ENCODE data around the gene PLXNC1.

The PLXNC1 gene

DNA sequence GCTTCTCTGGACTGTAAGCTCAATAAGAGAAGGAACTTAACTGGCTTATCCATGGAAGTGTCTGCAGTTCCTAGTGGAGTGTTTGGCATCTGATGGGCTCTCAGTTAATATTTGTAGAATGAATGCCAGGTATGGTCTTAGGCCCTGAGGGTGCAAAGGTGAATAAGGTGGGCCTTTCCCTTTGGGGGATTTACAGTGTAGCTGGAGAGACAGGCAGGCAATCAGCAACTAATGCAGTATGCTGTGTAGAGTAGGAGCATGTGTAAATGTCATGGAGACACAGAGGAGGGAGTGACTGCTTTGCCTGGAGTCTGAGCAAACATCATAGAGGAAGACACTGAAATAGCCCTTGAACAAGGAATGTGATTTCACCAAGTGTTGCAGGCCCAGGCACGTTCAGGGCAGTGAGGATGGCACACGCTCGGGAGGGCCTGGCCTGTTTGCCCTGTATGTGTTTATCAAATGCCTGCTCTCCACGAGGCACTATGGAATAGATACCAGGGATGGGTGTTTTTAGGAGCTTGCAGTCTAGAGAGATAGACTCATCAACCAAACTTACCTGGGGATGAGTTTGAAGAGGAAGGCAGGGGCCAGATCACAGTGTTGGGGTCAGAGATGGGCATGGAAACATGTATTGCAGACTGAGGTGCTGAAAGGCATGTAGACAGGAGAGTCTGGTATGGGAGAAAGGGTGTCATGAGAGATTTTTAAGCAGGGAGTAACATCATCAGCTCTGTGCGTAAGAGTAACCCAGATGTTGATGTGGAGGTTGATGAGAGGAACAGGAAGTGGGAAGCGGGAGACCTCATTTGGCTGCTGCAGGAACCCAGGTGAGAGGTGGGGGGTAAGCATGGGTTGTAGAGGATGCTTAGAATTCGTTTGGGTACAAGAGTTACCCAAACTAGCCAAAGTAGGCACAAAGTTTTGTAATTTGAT is 54.1 kb downstream of the PLXNC1 start:
- Histone ChIP-seq H3K4me3 (ENCODE audit: low read length) (no peak overlapping the region), H3K9me3 (ENCODE audit: insufficient read depth, low read depth, low read length) (no peaks in the 10 kb centered on the region), H3K27ac (ENCODE audit: low read length) (no peak overlapping the region), H3K9ac (ENCODE audit: low read depth, low read length) (no peak overlapping the region), H3K27me3 (ENCODE audit: insufficient read depth, low read length) (no peaks in the 10 kb centered on the region), H3K4me1 (ENCODE audit: insufficient read depth, low read length) (peaks cover 10% of the 10 kb centered on the region; the same call in 1 of the 2 replicates), H3K36me3 (ENCODE audit: insufficient read depth, low read depth, low read length) (no peaks in the 10 kb centered on the region)

DNA sequence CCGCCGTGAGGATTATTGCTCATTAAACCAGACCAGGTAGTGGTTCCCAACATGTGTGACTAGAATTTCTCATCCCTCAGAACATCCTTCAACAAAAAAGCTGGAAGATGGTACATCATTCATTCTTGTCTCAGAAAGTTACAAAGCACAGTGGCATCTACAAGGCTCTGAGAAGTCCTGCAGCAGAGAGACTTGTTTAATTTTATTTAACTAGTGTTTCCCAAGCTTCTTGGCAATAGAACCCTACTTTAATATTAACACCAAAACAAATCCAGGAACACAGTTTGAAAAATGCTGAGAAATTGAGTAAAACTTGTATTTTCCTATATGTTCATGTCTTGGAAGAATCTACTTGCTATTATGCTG is 54.8 kb downstream of the PLXNC1 start:
- peaks cover 10% of the 10 kb centered on the region; the same call in 1 of the 2 replicates for H3K4me1 ChIP-seq (ENCODE audit: insufficient read depth, low read length)
- no peaks in the 10 kb centered on the region for H3K9me3 ChIP-seq (ENCODE audit: insufficient read depth, low read depth, low read length)
- no peaks in the 10 kb centered on the region for H3K36me3 ChIP-seq (ENCODE audit: insufficient read depth, low read depth, low read length)
- H3K9ac ChIP-seq (ENCODE audit: low read depth, low read length) = no peak overlapping the region
- H3K27me3 ChIP-seq (ENCODE audit: insufficient read depth, low read length) = no peaks in the 10 kb centered on the region
- no peak overlapping the region for H3K27ac ChIP-seq (ENCODE audit: low read length)
- no peak overlapping the region for H3K4me3 ChIP-seq (ENCODE audit: low read length)

DNA sequence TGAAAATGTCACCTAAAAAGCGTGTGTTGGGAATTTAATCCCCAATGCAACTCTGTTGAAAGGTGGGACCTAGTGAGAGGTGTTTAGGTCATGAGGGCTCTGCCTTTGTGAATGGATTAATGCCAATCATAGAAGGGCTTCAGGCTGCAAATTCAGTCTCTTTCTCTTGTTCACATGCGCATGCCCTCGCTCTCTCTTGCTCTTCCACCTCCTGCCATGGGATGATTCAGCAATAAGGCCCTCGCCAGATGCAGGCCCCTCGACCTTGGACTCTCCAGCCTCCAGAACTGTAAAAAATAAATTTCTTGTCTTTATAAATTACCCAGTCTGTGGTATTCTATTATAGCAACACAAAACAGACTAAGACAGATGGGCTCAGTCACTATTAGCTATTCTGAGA is 55.4 kb downstream of the PLXNC1 start:
- H3K9me3 ChIP-seq (ENCODE audit: insufficient read depth, low read depth, low read length) = no peaks in the 10 kb centered on the region
- no peaks in the 10 kb centered on the region for H3K36me3 ChIP-seq (ENCODE audit: insufficient read depth, low read depth, low read length)
- no peaks in the 10 kb centered on the region for H3K27me3 ChIP-seq (ENCODE audit: insufficient read depth, low read length)
- no peak overlapping the region for H3K27ac ChIP-seq (ENCODE audit: low read length)
- H3K4me3 ChIP-seq (ENCODE audit: low read length) = no peak overlapping the region
- H3K4me1 ChIP-seq (ENCODE audit: insufficient read depth, low read length) = peaks cover 10% of the 10 kb centered on the region; the same call in 1 of the 2 replicates
- no peak overlapping the region for H3K9ac ChIP-seq (ENCODE audit: low read depth, low read length)

DNA sequence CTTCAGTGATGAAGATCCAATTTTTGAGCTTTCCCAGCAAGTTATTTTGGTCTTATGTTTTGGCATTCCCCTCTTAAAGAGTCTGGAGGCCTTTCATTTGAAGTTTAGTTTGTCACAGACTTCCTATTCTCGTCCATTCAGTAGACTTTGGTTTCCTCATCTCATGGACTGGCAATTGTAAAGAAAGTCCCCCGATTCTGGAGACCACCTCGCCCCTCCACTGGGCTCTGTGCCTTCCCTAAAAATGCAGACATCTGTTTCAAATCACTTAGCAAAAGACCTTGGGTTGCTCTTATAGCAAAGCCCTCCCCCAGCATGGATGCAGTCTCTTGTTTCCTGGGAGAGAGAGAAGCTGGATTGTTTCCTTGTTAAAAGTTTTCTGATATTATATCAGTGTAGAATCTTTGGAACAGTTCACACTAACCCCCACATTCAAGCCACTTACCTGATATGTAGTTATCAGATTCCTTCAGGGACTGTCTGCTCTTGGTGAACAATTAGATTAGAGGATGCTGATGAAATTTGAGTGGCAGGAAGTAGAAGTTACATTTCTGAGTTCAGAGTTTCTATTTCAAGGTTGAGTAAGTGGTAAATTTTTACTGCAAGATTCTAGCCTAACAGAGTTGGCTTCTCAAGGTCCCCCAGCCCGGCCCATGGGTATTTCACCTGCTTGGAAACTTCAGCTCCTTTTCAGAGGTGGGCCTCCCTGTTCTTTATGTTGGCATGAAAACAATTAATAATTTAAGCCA is 56.3 kb downstream of the PLXNC1 start:
- Histone ChIP-seq H3K27ac (ENCODE audit: low read length) (no peak overlapping the region), H3K9me3 (ENCODE audit: insufficient read depth, low read depth, low read length) (no peaks in the 10 kb centered on the region), H3K4me3 (ENCODE audit: low read length) (no peak overlapping the region), H3K27me3 (ENCODE audit: insufficient read depth, low read length) (no peaks in the 10 kb centered on the region), H3K36me3 (ENCODE audit: insufficient read depth, low read depth, low read length) (no peaks in the 10 kb centered on the region), H3K9ac (ENCODE audit: low read depth, low read length) (no peak overlapping the region), H3K4me1 (ENCODE audit: insufficient read depth, low read length) (peaks cover 10% of the 10 kb centered on the region; the same call in 1 of the 2 replicates)

DNA sequence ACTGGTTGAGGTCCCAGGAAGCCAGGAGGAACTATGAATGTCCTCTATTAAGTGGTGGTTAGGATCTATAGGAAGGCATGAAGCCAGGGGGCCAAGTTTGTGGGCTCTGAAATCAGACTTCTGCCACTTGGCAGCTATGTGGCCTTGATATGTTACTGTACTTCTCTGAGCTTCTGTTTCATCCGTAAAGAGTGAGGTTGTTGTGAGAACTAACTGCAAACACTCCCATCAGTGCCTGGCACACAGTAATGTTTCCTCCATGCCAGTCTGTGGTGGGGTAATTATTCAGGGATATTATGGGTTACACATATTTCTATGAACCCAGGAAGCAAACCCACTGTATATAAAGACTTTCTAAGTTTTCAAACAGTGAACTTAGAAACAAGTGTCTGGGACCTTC is 57.4 kb downstream of the PLXNC1 start:
- no peak overlapping the region for H3K4me3 ChIP-seq (ENCODE audit: low read length)
- no peaks in the 10 kb centered on the region for H3K36me3 ChIP-seq (ENCODE audit: insufficient read depth, low read depth, low read length)
- H3K4me1 ChIP-seq (ENCODE audit: insufficient read depth, low read length) = peaks cover 10% of the 10 kb centered on the region; the same call in 1 of the 2 replicates
- no peak overlapping the region for H3K27ac ChIP-seq (ENCODE audit: low read length)
- no peak overlapping the region for H3K9ac ChIP-seq (ENCODE audit: low read depth, low read length)
- H3K9me3 ChIP-seq (ENCODE audit: insufficient read depth, low read depth, low read length) = no peaks in the 10 kb centered on the region
- H3K27me3 ChIP-seq (ENCODE audit: insufficient read depth, low read length) = no peaks in the 10 kb centered on the region

DNA sequence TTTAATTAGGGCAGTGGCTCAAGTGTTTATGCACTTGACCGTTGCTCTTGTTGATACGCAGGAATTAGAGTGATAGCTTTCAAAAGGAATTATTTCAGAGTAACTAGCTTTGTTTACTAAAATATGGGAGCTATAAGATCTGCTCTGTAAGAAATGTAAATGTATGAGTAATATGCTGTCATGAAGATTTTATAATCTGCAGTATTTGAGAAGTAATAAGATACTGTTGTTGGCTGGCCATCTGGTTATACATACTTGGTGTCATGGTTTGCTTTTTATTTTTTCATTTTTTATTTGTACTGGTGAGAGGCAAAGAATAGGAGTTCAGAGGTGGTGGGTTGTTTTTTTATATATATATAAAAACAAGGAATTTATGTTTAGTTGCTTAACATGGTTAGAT is 58.5 kb downstream of the PLXNC1 start:
- no peak overlapping the region for H3K9ac ChIP-seq (ENCODE audit: low read depth, low read length)
- no peak overlapping the region for H3K27ac ChIP-seq (ENCODE audit: low read length)
- H3K27me3 ChIP-seq (ENCODE audit: insufficient read depth, low read length) = no peaks in the 10 kb centered on the region
- H3K36me3 ChIP-seq (ENCODE audit: insufficient read depth, low read depth, low read length) = no peaks in the 10 kb centered on the region
- peaks cover 10% of the 10 kb centered on the region; the same call in 1 of the 2 replicates for H3K4me1 ChIP-seq (ENCODE audit: insufficient read depth, low read length)
- no peak overlapping the region for H3K4me3 ChIP-seq (ENCODE audit: low read length)
- no peaks in the 10 kb centered on the region for H3K9me3 ChIP-seq (ENCODE audit: insufficient read depth, low read depth, low read length)

DNA sequence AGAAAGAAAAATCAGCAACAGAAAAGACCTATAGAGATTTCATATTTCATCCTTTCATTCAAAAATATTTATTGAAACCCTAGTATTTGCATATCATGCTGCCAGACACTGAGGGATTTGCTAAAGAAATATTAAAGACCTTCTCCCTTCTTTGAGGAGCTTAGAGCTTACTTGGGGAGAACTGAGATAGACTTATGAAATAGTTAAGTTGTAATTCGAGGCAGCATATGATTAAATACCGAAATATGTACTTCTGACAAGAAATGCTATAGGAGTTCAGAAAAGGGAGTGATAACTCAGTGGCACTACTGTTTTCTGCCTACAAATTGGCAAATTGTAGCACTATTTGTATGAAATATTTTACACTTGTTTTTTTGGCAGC is 59.1 kb downstream of the PLXNC1 start:
- Histone ChIP-seq H3K9me3 (ENCODE audit: insufficient read depth, low read depth, low read length) (no peaks in the 10 kb centered on the region), H3K36me3 (ENCODE audit: insufficient read depth, low read depth, low read length) (no peaks in the 10 kb centered on the region), H3K27me3 (ENCODE audit: insufficient read depth, low read length) (no peaks in the 10 kb centered on the region), H3K4me1 (ENCODE audit: insufficient read depth, low read length) (peaks cover 10% of the 10 kb centered on the region; the same call in 1 of the 2 replicates), H3K27ac (ENCODE audit: low read length) (no peak overlapping the region), H3K9ac (ENCODE audit: low read depth, low read length) (no peak overlapping the region), H3K4me3 (ENCODE audit: low read length) (no peak overlapping the region)

DNA sequence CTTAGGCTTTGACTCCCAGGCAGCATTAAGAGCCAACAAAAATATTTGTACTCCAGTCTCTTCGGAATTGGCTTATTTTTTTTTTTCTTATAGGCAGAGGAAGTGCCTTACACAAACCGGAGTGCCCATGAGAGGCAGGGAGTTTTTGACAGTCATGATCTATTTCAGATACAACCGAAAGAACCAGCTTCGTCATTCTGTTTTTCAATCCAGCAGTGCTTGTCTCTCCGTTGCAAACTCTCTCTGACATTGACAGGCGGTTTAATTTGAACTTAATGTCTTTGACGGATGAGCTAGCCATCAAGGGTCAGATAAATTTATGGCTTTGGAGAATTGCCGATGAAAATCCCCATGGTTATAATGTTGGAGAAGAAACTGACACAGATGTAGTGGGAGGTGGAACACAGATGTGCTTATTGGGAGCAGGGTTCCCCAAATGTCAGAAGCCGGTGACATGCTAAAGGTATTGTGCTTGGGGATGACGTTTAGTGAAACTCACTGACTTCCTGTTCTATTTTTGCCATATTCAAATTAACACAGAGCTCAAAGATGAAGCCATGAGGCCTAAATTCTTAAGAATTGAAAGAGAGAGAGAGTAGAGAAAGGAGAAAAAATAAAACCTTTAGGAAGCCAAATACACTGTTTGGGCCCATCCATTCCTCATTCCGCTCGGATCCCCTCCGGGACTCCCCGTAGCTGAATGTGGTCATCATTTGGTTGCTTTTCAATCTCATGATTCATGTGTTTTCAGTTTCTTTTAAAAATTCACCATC is 59.7 kb downstream of the PLXNC1 start:
- no peak overlapping the region for H3K9ac ChIP-seq (ENCODE audit: low read depth, low read length)
- no peak overlapping the region for H3K4me3 ChIP-seq (ENCODE audit: low read length)
- H3K36me3 ChIP-seq (ENCODE audit: insufficient read depth, low read depth, low read length) = no peaks in the 10 kb centered on the region
- no peaks in the 10 kb centered on the region for H3K27me3 ChIP-seq (ENCODE audit: insufficient read depth, low read length)
- H3K9me3 ChIP-seq (ENCODE audit: insufficient read depth, low read depth, low read length) = no peaks in the 10 kb centered on the region
- peaks cover 10% of the 10 kb centered on the region; the same call in 1 of the 2 replicates for H3K4me1 ChIP-seq (ENCODE audit: insufficient read depth, low read length)
- H3K27ac ChIP-seq (ENCODE audit: low read length) = no peak overlapping the region

DNA sequence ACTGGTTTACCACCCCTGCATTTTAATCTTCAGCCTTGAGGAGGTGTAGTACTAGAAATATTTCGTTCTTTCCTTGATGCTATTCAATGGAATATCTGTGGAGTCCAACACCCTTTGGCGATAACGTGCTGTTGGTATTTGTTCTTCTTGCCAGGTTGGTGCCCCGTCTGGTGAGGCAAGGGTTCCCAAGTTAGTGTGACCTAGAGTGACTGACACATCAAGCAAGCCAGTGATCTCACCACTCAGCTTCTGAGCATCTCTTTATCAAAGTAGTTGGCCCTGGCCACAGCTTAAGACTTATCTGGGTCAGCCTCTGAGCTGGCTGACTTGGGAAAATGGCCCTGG is 60.2 kb downstream of the PLXNC1 start:
- H3K9me3 ChIP-seq (ENCODE audit: insufficient read depth, low read depth, low read length) = no peaks in the 10 kb centered on the region
- H3K4me1 ChIP-seq (ENCODE audit: insufficient read depth, low read length) = peaks cover 8% of the 10 kb centered on the region; the same call in 1 of the 2 replicates
- no peak overlapping the region for H3K4me3 ChIP-seq (ENCODE audit: low read length)
- no peak overlapping the region for H3K27ac ChIP-seq (ENCODE audit: low read length)
- H3K36me3 ChIP-seq (ENCODE audit: insufficient read depth, low read depth, low read length) = no peaks in the 10 kb centered on the region
- no peaks in the 10 kb centered on the region for H3K27me3 ChIP-seq (ENCODE audit: insufficient read depth, low read length)
- H3K9ac ChIP-seq (ENCODE audit: low read depth, low read length) = no peak overlapping the region

DNA sequence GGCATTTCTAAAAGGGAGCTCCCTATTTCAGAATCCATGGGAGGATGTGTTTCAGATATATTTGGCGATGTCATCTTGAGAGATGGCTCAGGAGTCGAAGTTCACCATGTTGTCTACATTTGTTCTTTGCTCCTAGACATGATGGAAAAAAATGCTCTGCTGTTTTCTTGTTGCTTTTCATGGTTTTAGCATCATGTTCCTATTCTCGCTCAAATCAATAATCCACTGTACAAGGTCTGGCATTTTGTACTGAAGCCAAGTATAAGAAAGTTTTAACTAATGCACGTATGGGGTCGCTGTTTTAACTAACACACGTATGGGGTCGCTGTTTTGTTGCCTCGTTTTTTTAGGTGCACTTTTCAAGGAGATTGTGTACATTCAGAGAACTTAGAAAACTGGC is 60.9 kb downstream of the PLXNC1 start:
- peaks cover 3% of the 10 kb centered on the region; the same call in 1 of the 2 replicates for H3K4me1 ChIP-seq (ENCODE audit: insufficient read depth, low read length)
- no peak overlapping the region for H3K27ac ChIP-seq (ENCODE audit: low read length)
- H3K36me3 ChIP-seq (ENCODE audit: insufficient read depth, low read depth, low read length) = no peaks in the 10 kb centered on the region
- no peaks in the 10 kb centered on the region for H3K9me3 ChIP-seq (ENCODE audit: insufficient read depth, low read depth, low read length)
- H3K27me3 ChIP-seq (ENCODE audit: insufficient read depth, low read length) = no peaks in the 10 kb centered on the region
- no peak overlapping the region for H3K9ac ChIP-seq (ENCODE audit: low read depth, low read length)
- no peak overlapping the region for H3K4me3 ChIP-seq (ENCODE audit: low read length)

DNA sequence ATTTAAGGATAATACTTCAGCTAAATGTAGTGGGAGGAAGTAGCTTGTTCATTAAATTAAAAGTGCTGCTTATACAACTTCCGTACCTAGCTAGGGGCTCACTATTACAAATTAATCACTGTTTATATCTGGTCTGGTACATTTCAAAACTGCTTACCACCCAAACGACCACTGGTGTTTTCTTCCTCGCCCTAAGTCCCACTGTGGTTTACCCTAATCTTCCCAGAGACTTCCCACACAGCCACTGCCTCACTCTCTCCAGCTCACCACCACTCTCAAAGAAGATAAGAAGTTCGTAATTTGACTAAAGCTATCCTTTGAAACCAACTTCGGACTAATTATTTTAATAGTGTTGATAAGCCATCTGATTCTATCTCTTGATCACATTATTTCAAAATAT is 62.6 kb downstream of the PLXNC1 start:
- Histone ChIP-seq H3K9ac (ENCODE audit: low read depth, low read length) (no peak overlapping the region), H3K4me3 (ENCODE audit: low read length) (no peak overlapping the region), H3K27me3 (ENCODE audit: insufficient read depth, low read length) (no peaks in the 10 kb centered on the region), H3K9me3 (ENCODE audit: insufficient read depth, low read depth, low read length) (no peaks in the 10 kb centered on the region), H3K27ac (ENCODE audit: low read length) (no peak overlapping the region), H3K36me3 (ENCODE audit: insufficient read depth, low read depth, low read length) (no peaks in the 10 kb centered on the region), H3K4me1 (ENCODE audit: insufficient read depth, low read length) (no peaks in the 10 kb centered on the region)
